Measurements from ENCODE around the gene ARID4A. TPM values are rescaled to one million over a fixed set of nuclear protein-coding genes. Genes with fewer than 3 reads are reported as not detected.

The ARID4A gene
- total and polyA plus RNA-seq, 9 of the 15 experiments (the other 6 are each of a cell fraction or from before 2014, with no cell fraction given) = 2.4 to 11.5 (median 8.7) TPM

- peaks cover 41% of the 10 kb centered on the region; the same call in 2 of the 3 replicates for H3K36me3 ChIP-seq (ENCODE audit: control insufficient read depth, insufficient read depth, low read length)
- ChIA-PET POLR2A (interaction anchor here (1.1 kb wide), 1 partner anchor 8 kb away, joined by 4 read pairs; no protein-coding TSS in a partner anchor), CTCF (ENCODE audit: low intra/inter-chr PET ratio) (interaction anchor here (0.6 kb wide), 1 partner anchor 350 kb away, joined by 3 read pairs; no protein-coding TSS in a partner anchor)
- H3K9ac ChIP-seq (ENCODE audit: insufficient read depth in 1 of 2, low read depth in 2 of 2, low read length in 2 of 2) = no peak overlapping the region
- FAIRE-seq (no peak), DNase-seq (ENCODE audit: extremely low read depth in 1 of 4, low spot score in 3 of 4) (no peak), ATAC-seq (no peak)
- in situ Hi-C loops (cut with MboI) (no loop called here), intact Hi-C loops (cut with micrococcal nuclease) (no loop called here)
- H3K27me3 ChIP-seq (ENCODE audit: control insufficient read depth in 2 of 2, insufficient read depth in 2 of 2, low read length in 2 of 2) = no peaks in the 10 kb centered on the region
- no peak for TF ChIP-seq SMARCB1 (IDR thresholded peaks at IDR 0.05; ENCODE audit: insufficient read length, low read depth)
- no peak for TF ChIP-seq KLF10 (CRISPR knock-in tag; IDR thresholded peaks at IDR 0.05)
- TF ChIP-seq ARHGAP35 (IDR thresholded peaks at IDR 0.05; ENCODE audit: partially characterized antibody) = no peak
- TF ChIP-seq, protein P1, sequence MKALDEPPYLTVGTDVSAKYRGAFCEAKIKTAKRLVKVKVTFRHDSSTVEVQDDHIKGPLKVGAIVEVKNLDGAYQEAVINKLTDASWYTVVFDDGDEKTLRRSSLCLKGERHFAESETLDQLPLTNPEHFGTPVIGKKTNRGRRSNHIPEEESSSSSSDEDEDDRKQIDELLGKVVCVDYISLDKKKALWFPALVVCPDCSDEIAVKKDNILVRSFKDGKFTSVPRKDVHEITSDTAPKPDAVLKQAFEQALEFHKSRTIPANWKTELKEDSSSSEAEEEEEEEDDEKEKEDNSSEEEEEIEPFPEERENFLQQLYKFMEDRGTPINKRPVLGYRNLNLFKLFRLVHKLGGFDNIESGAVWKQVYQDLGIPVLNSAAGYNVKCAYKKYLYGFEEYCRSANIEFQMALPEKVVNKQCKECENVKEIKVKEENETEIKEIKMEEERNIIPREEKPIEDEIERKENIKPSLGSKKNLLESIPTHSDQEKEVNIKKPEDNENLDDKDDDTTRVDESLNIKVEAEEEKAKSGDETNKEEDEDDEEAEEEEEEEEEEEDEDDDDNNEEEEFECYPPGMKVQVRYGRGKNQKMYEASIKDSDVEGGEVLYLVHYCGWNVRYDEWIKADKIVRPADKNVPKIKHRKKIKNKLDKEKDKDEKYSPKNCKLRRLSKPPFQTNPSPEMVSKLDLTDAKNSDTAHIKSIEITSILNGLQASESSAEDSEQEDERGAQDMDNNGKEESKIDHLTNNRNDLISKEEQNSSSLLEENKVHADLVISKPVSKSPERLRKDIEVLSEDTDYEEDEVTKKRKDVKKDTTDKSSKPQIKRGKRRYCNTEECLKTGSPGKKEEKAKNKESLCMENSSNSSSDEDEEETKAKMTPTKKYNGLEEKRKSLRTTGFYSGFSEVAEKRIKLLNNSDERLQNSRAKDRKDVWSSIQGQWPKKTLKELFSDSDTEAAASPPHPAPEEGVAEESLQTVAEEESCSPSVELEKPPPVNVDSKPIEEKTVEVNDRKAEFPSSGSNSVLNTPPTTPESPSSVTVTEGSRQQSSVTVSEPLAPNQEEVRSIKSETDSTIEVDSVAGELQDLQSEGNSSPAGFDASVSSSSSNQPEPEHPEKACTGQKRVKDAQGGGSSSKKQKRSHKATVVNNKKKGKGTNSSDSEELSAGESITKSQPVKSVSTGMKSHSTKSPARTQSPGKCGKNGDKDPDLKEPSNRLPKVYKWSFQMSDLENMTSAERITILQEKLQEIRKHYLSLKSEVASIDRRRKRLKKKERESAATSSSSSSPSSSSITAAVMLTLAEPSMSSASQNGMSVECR (CRISPR knock-in tag; IDR thresholded peaks at IDR 0.05) = no peak
- no peak for TF ChIP-seq CBFA2T2 (conservative IDR thresholded peaks at IDR 0.05)
- no peak for TF ChIP-seq ZNF511 (CRISPR knock-in tag; IDR thresholded peaks at IDR 0.05)
- no peak for TF ChIP-seq LCOR (CRISPR knock-in tag; IDR thresholded peaks at IDR 0.05)
- TF ChIP-seq, protein P2, sequence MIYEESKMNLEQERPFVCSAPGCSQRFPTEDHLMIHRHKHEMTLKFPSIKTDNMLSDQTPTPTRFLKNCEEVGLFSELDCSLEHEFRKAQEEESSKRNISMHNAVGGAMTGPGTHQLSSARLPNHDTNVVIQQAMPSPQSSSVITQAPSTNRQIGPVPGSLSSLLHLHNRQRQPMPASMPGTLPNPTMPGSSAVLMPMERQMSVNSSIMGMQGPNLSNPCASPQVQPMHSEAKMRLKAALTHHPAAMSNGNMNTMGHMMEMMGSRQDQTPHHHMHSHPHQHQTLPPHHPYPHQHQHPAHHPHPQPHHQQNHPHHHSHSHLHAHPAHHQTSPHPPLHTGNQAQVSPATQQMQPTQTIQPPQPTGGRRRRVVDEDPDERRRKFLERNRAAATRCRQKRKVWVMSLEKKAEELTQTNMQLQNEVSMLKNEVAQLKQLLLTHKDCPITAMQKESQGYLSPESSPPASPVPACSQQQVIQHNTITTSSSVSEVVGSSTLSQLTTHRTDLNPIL (CRISPR knock-in tag; IDR thresholded peaks at IDR 0.05) = no peak
- no peak overlapping the region for H3K4me2 ChIP-seq (ENCODE audit: insufficient read depth, low read length)
- H4K20me1 ChIP-seq (replicated peaks; ENCODE audit: control insufficient read depth, insufficient read depth, low read length) = no peaks in the 10 kb centered on the region
- H3K4me3 ChIP-seq = no peak overlapping the region
- no peak overlapping the region for H2AFZ ChIP-seq (ENCODE audit: low read depth, low read length)
- no peaks in the 10 kb centered on the region for H3K9me1 ChIP-seq (ENCODE audit: control insufficient read depth, insufficient read depth, low read length)
- H3K4me1 ChIP-seq (replicated peaks in 1 of 2; ENCODE audit: control insufficient read depth in 2 of 2, insufficient read depth in 2 of 2, low read length in 2 of 2) = no peaks in the 10 kb centered on the region
- no peaks in the 10 kb centered on the region for H3K9me3 ChIP-seq (replicated peaks; ENCODE audit: control insufficient read depth, insufficient read depth, low read depth, low read length)
- H3K79me2 ChIP-seq (ENCODE audit: control insufficient read depth, insufficient read depth, low read length) = peaks cover 5% of the 10 kb centered on the region
- H3K27ac ChIP-seq (ENCODE audit: extremely low read depth, low read depth, low read length) = no peak overlapping the region
- 62% methylated on average over 2 of the region's 2 CpGs for WGBS (ENCODE audit: insufficient coverage, low coverage, missing lambda C conversion rate)
- no TSS peak for BruUV-seq (replicated peaks)
These were observed 7.4 kb downstream of the ARID4A start for GRCh38 chr14:58305730-58306129.
